Adipose tissue (tissue), 3 donors: ENCODE data around the gene ZNF474. TPM values are rescaled to one million over a fixed set of nuclear protein-coding genes. Genes with fewer than 3 reads are reported as not detected.

ENCODE experiments used
- H3K27ac ChIP-seq: one replicate; pipeline ENCODE4 v1.5.1; 2013; ENCODE audit warnings: low read depth, low read length
- WGBS, 3 donors: extraction: QIAGEN DNeasy Blood & Tissue Kit; methylation state at CpG; one replicate each; pipeline ENCODE4 v1.1.7; 2013; 5-methylcytosine and 5-hydroxymethylcytosine counted together
- polyA plus RNA-seq, 3 donors: library from polyadenylated mRNA; stranded (reverse); fragments of 200-250 nt; gene quantifications; one replicate each; pipeline ENCODE4 v1.2.3, GENCODE V29; 2013
- donor health status: healthy with polysubstance abuse.
- donor health status: Bipolar disorder and iron deficiency.
- donor health status: healthy.

ZNF474 gene
- polyA plus RNA-seq, 3 donors: 0.05 to 0.34 (median 0.16) TPM

- H3K27ac ChIP-seq: no peak overlapping the region
- WGBS, 3 donors: 30 to 73% (median 66%) methylated on average over 4 of the region's 4 CpGs
These were observed 20.2 kb downstream of the ZNF474 start for GRCh38 chr5:122149321-122150090.

GRCh38 chr5:122150215-122150614, 20.9 kb downstream of the ZNF474 start:
- no peak overlapping the region for H3K27ac ChIP-seq

GRCh38 chr5:122151640-122152039, 22.3 kb downstream of the ZNF474 start:
- no peak overlapping the region for H3K27ac ChIP-seq
- WGBS, 3 donors: 59 to 69% (median 64%) methylated on average over 4 of the region's 4 CpGs

More at GRCh38 chr5:122150215-122150614, 20.9 kb downstream of the ZNF474 start:
- 43 to 75% (median 69%) methylated on average over 2 of the region's 2 CpGs for WGBS, 3 donors

- no peak overlapping the region for H3K27ac ChIP-seq
- WGBS, 3 donors: 72 to 85% (median 83%) methylated on average over 10 of the region's 10 CpGs
These were observed 23.0 kb downstream of the ZNF474 start for GRCh38 chr5:122152266-122152900.

- 49 to 55% (median 49%) methylated on average over 2 of the region's 2 CpGs for WGBS, 3 donors
- H3K27ac ChIP-seq: no peak overlapping the region
These were observed 23.9 kb downstream of the ZNF474 start for GRCh38 chr5:122153230-122153629.

GRCh38 chr5:122153774-122154173, 24.4 kb downstream of the ZNF474 start:
- H3K27ac ChIP-seq: no peak overlapping the region
- whole genome bisulfite sequencing, 3 donors: 73 to 76% (median 74%) methylated on average over 4 of the region's 4 CpGs

GRCh38 chr5:122154491-122154890, 25.1 kb downstream of the ZNF474 start:
- 82 to 93% (median 91%) methylated on average over 5 of the region's 5 CpGs for WGBS, 3 donors
- no peak overlapping the region for H3K27ac ChIP-seq

GRCh38 chr5:122154910-122155309, 25.6 kb downstream of the ZNF474 start:
- H3K27ac ChIP-seq: no peak overlapping the region
- 77 to 85% (median 77%) methylated on average over 7 of the region's 7 CpGs for WGBS, 3 donors

- no peak overlapping the region for H3K27ac ChIP-seq
- WGBS, 3 donors: 70 to 79% (median 76%) methylated on average over 3 of the region's 3 CpGs
These were observed 26.2 kb downstream of the ZNF474 start for GRCh38 chr5:122155546-122155945.

- H3K27ac ChIP-seq: no peak overlapping the region
- 52 to 65% (median 62%) methylated on average over 1 of the region's 1 CpG for WGBS, 3 donors
These were observed 27.5 kb downstream of the ZNF474 start for GRCh38 chr5:122156724-122157325.

GRCh38 chr5:122162100-122162638, 32.8 kb downstream of the ZNF474 start:
- H3K27ac ChIP-seq: no peak overlapping the region
- 64 to 87% (median 75%) methylated on average over 3 of the region's 3 CpGs for WGBS, 3 donors

- H3K27ac ChIP-seq: no peak overlapping the region
- 50 to 58% (median 56%) methylated on average over 4 of the region's 4 CpGs for WGBS, 3 donors
These were observed 34.0 kb downstream of the ZNF474 start for GRCh38 chr5:122163121-122164069.

- H3K27ac ChIP-seq: no peak overlapping the region
These were observed 34.7 kb downstream of the ZNF474 start for GRCh38 chr5:122164070-122164435.

- no peak overlapping the region for H3K27ac ChIP-seq
- WGBS, 3 donors: 57 to 88% (median 87%) methylated on average over 3 of the region's 3 CpGs
These were observed 35.6 kb downstream of the ZNF474 start for GRCh38 chr5:122164831-122165558.

- WGBS, 3 donors: 54 to 96% (median 89%) methylated on average over 3 of the region's 3 CpGs
- H3K27ac ChIP-seq: no peak overlapping the region
These were observed 36.3 kb downstream of the ZNF474 start for GRCh38 chr5:122165559-122166078.

- H3K27ac ChIP-seq: no peak overlapping the region
- WGBS, 3 donors: 75 to 98% (median 97%) methylated on average over 4 of the region's 4 CpGs
These were observed 40.2 kb downstream of the ZNF474 start for GRCh38 chr5:122169350-122170103.

- no peak overlapping the region for H3K27ac ChIP-seq
- 38 to 73% (median 68%) methylated on average over 4 of the region's 4 CpGs for WGBS, 3 donors
These were observed 41.3 kb downstream of the ZNF474 start for GRCh38 chr5:122170620-122171019.
